ENCODE results near the gene OR8B4.
"Not testable (repeated sequence)": the region's sequence is repeated elsewhere in the genome, so short reads cannot be mapped to it uniquely, and the experiment has no call there.

The OR8B4 gene, protein sequence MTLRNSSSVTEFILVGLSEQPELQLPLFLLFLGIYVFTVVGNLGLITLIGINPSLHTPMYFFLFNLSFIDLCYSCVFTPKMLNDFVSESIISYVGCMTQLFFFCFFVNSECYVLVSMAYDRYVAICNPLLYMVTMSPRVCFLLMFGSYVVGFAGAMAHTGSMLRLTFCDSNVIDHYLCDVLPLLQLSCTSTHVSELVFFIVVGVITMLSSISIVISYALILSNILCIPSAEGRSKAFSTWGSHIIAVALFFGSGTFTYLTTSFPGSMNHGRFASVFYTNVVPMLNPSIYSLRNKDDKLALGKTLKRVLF

DNA sequence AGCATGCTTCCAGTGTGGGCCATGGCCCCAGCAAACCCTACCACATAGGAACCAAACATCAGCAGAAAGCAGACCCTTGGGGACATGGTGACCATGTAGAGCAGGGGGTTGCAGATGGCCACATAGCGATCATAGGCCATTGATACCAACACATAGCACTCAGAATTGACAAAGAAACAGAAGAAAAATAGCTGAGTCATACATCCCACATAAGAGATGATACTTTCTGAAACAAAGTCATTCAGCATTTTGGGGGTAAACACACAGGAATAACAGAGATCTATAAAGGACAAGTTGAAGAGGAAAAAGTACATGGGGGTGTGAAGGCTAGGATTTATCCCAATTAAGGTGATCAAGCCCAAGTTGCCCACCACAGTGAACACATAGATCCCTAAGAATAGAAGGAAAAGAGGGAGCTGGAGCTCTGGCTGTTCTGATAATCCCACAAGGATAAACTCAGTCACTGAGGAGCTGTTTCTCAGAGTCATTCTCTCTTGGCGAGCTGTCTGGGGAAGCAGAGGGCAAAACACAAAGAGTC lies at the start of gene OR8B4:
Gene OR8B4 (minus strand): TSS at position 488 of the 538 bp plus-strand sequence. CDS start 0 bp downstream, at position 488.
- Mint-ChIP-seq H3K9me3 (peaks cover 7% of the 10 kb centered on the region), H3K27ac (no peak within 1 kb of the TSS), H3K4me3 (no peak within 1 kb of the TSS), H3K27me3 (peaks cover 12% of the 10 kb centered on the region), H3K36me3 (ENCODE audit: low read depth) (no peaks in the 10 kb centered on the region), H3K4me1 (no peaks in the 10 kb centered on the region)
- ATAC-seq (no peak), DNase-seq (no peak)

DNA sequence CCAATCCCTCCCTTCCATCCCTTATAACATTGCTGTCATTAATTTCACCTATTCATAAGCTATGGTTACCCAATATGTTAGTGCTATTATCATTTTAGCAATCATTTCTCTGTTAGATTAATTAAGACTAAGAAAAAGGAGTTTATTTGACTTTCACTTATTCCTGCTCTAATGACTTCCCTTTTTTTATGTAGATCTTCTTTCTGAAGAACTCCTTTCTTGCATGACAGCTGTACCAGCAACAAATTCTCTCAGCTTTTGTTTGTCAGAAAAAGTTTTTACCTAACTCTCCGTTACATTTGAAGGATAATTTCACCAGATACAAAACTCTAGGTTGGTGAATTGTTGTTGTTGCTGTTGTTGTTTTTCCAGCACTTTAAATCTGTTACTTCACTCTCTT lies 49.4 kb upstream of the OR8B4 start:
- Mint-ChIP-seq H3K27me3 (peaks cover 7% of the 10 kb centered on the region), H3K4me3 (no peak overlapping the region), H3K27ac (no peak overlapping the region), H3K4me1 (no peaks in the 10 kb centered on the region), H3K36me3 (ENCODE audit: low read depth) (no peaks in the 10 kb centered on the region), H3K9me3 (no peaks in the 10 kb centered on the region)
- DNase-seq (no peak), ATAC-seq (no peak)

DNA sequence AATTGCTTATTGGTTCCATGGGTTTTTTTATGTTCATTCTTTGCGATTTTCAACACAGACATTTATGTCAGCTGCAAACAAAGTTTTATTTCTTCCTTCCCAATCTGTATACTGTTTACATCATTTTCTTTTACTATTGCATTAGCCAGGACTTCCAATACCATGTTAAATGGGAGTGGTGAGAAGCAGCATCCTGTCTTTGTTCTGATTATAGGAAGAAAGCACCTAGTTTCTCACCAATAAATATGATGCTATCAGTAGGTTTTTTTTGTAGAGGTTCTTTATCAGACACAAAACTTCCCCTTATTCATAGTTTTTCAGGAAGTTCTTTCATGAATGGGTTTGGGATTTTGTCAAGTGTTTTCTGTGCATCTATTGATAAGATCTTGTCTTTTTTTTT lies 48.8 kb upstream of the OR8B4 start:
- Mint-ChIP-seq H3K27ac (no peak overlapping the region), H3K4me3 (no peak overlapping the region), H3K4me1 (no peaks in the 10 kb centered on the region), H3K36me3 (ENCODE audit: low read depth) (no peaks in the 10 kb centered on the region), H3K27me3 (peaks cover 7% of the 10 kb centered on the region), H3K9me3 (no peaks in the 10 kb centered on the region)
- no peak for DNase-seq
- no peak for ATAC-seq

DNA sequence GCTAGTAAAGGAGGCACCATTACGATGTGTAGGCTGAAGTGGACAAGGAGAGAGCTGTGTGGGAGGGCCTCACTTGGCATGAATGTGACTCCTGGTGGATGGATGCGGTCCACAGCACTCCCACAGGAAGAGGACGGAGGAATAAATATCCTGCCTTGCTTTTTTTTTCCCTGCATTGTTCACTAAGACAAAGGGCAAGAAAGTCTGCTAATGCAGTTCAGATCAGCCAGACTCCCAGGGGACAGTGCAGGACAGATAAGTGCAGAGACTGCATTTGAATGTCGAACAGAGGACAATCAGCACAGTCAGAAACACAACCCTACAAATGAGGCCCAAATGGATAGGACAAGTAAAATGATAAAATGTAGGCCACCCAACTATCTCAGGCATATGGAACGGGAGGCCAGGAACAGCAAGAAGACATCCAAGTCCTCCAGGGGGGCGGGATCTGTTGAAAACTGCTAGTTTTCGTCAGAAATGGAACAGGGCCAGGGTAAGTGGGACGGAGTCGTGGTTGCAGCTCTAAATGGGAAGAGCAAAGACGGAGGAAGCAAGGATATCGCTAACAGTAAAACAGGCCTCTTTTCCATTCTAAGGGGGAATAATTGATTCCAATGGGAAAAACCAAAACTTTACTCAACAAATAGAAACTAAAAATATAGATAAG lies 46.0 kb upstream of the OR8B4 start:
- DNase-seq (no peak), ATAC-seq (no peak)
- H3K4me3 Mint-ChIP-seq = no peak overlapping the region
- no peaks in the 10 kb centered on the region for H3K9me3 Mint-ChIP-seq
- H3K27me3 Mint-ChIP-seq = peaks cover 5% of the 10 kb centered on the region
- no peaks in the 10 kb centered on the region for H3K4me1 Mint-ChIP-seq
- no peaks in the 10 kb centered on the region for H3K36me3 Mint-ChIP-seq (ENCODE audit: low read depth)
- H3K27ac Mint-ChIP-seq = no peak overlapping the region

DNA sequence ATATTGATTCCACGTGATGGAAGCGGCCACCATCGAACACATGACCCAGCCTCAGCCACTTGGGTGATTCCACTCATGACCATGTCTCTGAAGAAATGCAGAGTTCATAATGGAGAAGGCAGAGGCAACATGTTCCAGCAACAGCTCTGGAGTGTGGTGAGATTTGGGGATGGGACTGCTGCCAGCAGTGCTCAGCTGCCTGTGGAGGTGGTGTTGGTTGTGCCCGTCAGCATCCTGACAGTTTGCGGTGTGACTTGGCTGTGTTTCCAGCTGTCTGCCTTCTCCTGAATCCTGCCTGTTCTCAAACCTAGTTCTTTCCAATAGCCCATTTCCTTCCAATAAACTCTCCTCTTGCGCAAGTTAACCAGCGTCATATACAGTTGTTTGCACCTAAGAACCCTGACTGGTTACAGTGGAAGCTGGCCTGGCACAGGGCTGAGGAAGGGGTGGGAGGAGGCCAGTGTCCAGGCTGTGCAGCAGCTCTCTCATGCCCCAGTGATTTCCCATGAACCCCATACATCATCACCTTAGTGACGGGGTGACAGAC lies 42.8 kb upstream of the OR8B4 start:
- H3K27me3 Mint-ChIP-seq = peaks cover 5% of the 10 kb centered on the region
- no peaks in the 10 kb centered on the region for H3K9me3 Mint-ChIP-seq
- DNase-seq = no peak
- no peaks in the 10 kb centered on the region for H3K36me3 Mint-ChIP-seq (ENCODE audit: low read depth)
- ATAC-seq = no peak
- H3K4me3 Mint-ChIP-seq = no peak overlapping the region
- no peak overlapping the region for H3K27ac Mint-ChIP-seq
- no peaks in the 10 kb centered on the region for H3K4me1 Mint-ChIP-seq

DNA sequence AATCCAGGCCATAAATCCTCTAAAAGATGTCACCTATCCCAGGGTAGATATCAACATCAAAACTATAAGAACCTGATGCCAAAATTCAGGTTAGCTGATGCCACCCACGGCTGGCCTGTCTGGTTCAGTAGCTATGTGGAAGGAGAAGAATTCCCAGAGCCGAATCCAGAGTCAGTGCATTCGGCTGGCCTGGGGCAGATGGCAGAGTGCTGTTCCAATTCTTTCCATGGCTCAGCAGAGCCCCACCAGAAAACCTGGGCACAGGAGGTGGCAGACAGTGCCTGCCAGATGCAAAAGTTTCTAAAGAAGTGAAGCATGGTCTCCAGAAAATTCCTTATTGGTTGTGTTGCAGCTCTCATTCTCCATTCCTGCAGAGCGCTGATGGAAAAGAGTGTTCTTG lies 40.7 kb upstream of the OR8B4 start:
- DNase-seq (no peak), ATAC-seq (no peak)
- Mint-ChIP-seq H3K27ac (no peak overlapping the region), H3K27me3 (peaks cover 5% of the 10 kb centered on the region), H3K36me3 (ENCODE audit: low read depth) (no peaks in the 10 kb centered on the region), H3K9me3 (no peaks in the 10 kb centered on the region), H3K4me1 (no peaks in the 10 kb centered on the region), H3K4me3 (no peak overlapping the region)

DNA sequence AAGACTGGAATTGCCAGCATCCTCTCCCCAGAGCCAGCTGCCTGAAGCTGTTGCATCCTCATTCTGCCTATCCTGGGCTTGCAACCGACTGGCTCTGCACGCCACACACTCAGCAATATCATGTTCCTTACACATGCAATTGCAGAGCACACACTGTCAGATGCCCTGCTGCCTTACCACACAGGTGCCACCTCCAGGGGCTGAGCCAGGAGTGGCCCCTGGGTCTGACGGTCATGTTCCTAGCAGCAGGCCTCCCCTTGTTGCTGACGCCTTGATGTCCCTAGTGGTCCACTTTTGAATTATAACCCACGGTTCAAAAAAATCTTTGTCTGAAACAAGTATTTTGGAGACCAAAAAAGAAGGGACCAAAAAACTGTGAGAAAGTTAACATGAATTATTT lies 39.3 kb upstream of the OR8B4 start:
- Mint-ChIP-seq H3K27me3 (peaks cover 5% of the 10 kb centered on the region), H3K9me3 (no peaks in the 10 kb centered on the region), H3K27ac (no peak overlapping the region), H3K4me3 (no peak overlapping the region), H3K36me3 (ENCODE audit: low read depth) (no peaks in the 10 kb centered on the region), H3K4me1 (no peaks in the 10 kb centered on the region)
- ATAC-seq (no peak), DNase-seq (no peak)

DNA sequence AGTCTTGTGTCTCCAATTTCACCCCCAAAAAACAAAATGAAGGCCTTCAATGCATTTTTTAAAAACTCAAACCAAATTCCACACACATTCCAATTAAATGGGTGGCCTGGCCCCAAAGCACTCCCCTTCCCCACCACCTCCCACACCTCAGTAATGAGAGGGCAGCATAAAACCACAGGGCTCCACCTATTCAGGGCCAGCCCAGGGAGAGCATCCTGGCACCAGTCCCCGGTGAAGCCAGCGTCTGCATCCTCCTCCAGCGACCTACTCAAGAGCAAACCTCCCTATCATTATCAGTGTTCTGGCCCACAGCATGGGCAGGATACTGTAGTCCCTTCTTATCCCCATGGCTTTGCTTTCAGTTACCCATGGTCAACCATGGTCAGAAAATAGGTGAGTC lies 38.7 kb upstream of the OR8B4 start:
- DNase-seq (no peak), ATAC-seq (no peak)
- no peak overlapping the region for H3K27ac Mint-ChIP-seq
- no peaks in the 10 kb centered on the region for H3K4me1 Mint-ChIP-seq
- H3K36me3 Mint-ChIP-seq (ENCODE audit: low read depth) = no peaks in the 10 kb centered on the region
- no peaks in the 10 kb centered on the region for H3K9me3 Mint-ChIP-seq
- peaks cover 5% of the 10 kb centered on the region for H3K27me3 Mint-ChIP-seq
- no peak overlapping the region for H3K4me3 Mint-ChIP-seq

DNA sequence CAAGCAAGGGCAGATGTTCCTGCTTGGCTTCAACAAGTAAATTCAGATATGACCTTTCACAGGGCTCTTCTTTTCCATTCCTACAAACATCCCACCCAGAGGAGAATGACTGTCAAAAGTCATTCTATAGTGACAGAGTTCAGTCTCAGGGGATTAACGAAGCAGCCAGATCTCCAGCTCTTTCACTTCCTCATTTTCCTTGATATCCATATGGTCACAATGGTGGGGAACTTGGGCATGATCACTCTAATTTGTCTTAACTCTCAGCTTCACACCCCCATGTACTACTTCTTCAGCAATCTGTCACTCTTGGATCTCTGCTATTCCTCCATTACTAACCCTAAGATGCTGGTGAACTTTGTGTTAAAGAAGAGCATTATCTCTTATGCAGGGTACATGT lies 35.8 kb upstream of the OR8B4 start:
- H3K27ac Mint-ChIP-seq = no peak overlapping the region
- H3K27me3 Mint-ChIP-seq = peaks cover 3% of the 10 kb centered on the region
- H3K9me3 Mint-ChIP-seq = no peaks in the 10 kb centered on the region
- no peaks in the 10 kb centered on the region for H3K36me3 Mint-ChIP-seq (ENCODE audit: low read depth)
- no peak for ATAC-seq
- H3K4me1 Mint-ChIP-seq = no peaks in the 10 kb centered on the region
- H3K4me3 Mint-ChIP-seq = no peak overlapping the region
- no peak for DNase-seq

DNA sequence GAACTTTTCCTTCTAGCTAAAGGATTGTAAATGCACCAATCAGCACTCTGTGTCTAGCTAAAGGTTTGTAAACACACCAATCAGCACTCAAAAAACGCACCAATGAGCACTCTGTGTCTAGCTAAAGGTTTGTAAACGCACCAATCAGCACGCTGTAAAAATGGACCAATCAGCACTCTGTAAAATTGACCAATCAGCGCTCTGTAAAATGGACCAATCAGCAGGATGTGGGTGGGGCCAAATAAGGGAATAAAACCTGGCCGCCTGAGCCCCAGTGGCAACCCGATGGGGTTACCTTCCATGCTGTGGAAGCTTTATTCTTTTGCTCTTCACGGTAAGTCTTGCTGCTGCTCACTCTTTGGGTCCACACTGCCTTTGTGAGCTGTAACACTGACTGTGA lies 34.7 kb upstream of the OR8B4 start:
- DNase-seq; H3K36me3 Mint-ChIP-seq (ENCODE audit: low read depth); H3K4me1 Mint-ChIP-seq; H3K27ac Mint-ChIP-seq; H3K4me3 Mint-ChIP-seq; H3K27me3 Mint-ChIP-seq; H3K9me3 Mint-ChIP-seq; ATAC-seq: not testable (repeated sequence)

DNA sequence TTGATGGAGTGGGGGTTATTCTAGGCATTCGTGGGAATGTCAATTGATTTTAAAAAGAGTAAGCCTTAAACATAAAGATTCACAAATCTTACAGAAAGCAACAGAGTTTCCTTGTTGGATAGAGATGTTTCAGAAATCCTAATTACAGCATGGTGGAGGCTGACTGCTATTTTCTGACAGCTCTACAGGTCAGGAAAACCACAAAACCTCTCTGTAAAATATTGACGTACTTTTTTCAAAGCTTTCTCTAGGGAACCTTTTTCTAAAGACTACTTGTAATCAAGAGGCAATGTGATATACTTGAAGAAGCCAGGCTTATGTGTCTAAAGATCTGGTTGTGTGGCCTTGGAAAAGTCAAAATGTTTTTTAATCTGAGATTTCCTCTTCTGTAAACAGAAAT lies 29.9 kb upstream of the OR8B4 start:
- no peak for ATAC-seq
- H3K36me3 Mint-ChIP-seq (ENCODE audit: low read depth) = no peaks in the 10 kb centered on the region
- no peaks in the 10 kb centered on the region for H3K4me1 Mint-ChIP-seq
- peaks cover 6% of the 10 kb centered on the region for H3K9me3 Mint-ChIP-seq
- H3K4me3 Mint-ChIP-seq = no peak overlapping the region
- DNase-seq = no peak
- no peak overlapping the region for H3K27ac Mint-ChIP-seq
- H3K27me3 Mint-ChIP-seq = peaks cover 2% of the 10 kb centered on the region

DNA sequence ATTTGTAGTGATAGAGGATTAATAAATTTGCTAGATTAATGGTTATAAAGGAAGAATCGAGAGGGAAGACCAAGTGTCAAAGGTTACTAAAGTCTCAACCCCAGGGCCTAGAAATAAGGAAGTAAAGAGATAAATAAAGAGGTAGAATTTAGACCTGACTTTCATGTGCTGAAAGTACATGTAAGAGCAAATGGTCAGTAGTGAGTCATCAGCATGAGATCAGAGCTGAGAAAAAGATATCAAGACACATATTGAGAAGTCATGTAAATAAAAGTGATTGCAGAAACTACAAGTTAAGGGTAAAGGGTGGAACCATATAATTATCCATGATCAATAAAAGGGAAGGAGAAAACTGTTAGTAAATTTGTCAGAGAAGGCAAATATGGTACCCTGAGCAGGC lies 22.2 kb upstream of the OR8B4 start:
- no peak for DNase-seq

DNA sequence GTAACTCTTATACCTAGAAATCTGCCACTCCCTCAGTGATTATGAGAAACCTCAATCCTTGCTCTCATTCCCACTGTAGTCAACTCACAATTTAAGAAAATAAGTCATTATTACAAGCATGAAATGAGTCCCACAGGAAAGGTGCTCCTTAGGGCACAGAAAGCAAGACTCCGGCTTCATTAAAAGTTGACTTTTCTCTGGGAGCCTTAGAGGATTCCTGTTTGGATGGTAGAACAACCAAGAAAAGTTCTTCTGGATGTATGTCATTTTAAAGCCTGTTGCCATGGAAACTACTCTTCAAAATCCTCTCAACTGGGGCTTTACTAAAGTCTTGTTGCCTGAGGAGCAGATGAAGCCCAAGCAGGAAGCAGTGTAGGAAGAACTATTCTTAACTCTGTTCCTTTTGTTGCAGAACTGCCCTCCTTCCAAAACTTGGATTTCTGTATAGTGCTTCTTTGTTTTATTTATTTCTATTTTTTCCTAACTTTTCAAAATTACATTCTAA lies 21.0 kb upstream of the OR8B4 start, which contains the start of gene OR8B8:
Gene OR8B8 (minus strand): TSS at position 51 of the 505 bp plus-strand sequence. CDS start 4,611 bp downstream, outside the sequence.
- H3K27ac Mint-ChIP-seq = no peak within 1 kb of the TSS
- H3K36me3 Mint-ChIP-seq (ENCODE audit: low read depth) = no peaks in the 10 kb centered on the region
- no peaks in the 10 kb centered on the region for H3K4me1 Mint-ChIP-seq

More for the DNA sequence above, 22.2 kb upstream of the OR8B4 start:
- peaks cover 6% of the 10 kb centered on the region for H3K9me3 Mint-ChIP-seq
- peaks cover 6% of the 10 kb centered on the region for H3K27me3 Mint-ChIP-seq
- no peak for ATAC-seq
- no peak overlapping the region for H3K27ac Mint-ChIP-seq
- H3K36me3 Mint-ChIP-seq (ENCODE audit: low read depth) = no peaks in the 10 kb centered on the region
- no peak overlapping the region for H3K4me3 Mint-ChIP-seq
- no peaks in the 10 kb centered on the region for H3K4me1 Mint-ChIP-seq

DNA sequence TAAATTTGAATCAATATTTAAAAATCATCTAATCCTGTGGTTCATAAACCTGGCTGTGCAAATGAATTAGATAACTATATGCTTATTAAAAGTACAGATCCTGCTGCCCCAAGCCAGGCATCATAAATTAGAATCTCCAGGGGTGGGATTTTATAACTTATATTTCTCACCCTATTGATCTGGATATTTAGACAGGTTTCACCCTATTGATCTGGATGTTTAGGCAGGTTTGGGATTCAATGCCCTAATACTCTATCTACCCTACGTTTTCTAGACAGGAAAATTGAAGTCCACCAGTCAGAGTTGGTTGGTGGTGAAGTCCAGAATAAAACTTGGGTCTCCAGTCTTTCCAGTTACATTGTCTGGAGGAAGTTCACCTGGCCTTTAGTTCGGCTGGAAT lies 18.2 kb upstream of the OR8B4 start:
- no peak overlapping the region for H3K4me3 Mint-ChIP-seq
- H3K27ac Mint-ChIP-seq = no peak overlapping the region
- no peaks in the 10 kb centered on the region for H3K9me3 Mint-ChIP-seq
- DNase-seq (no peak), ATAC-seq (no peak)
- H3K36me3 Mint-ChIP-seq (ENCODE audit: low read depth) = no peaks in the 10 kb centered on the region
- no peaks in the 10 kb centered on the region for H3K4me1 Mint-ChIP-seq
- H3K27me3 Mint-ChIP-seq = peaks cover 6% of the 10 kb centered on the region

More for the DNA sequence above, 21.0 kb upstream of the OR8B4 start, which contains the start of gene OR8B8:
- DNase-seq (no peak), ATAC-seq (no peak)
- Mint-ChIP-seq H3K4me3 (no peak within 1 kb of the TSS), H3K27me3 (peaks cover 4% of the 10 kb centered on the region), H3K9me3 (no peaks in the 10 kb centered on the region)

DNA sequence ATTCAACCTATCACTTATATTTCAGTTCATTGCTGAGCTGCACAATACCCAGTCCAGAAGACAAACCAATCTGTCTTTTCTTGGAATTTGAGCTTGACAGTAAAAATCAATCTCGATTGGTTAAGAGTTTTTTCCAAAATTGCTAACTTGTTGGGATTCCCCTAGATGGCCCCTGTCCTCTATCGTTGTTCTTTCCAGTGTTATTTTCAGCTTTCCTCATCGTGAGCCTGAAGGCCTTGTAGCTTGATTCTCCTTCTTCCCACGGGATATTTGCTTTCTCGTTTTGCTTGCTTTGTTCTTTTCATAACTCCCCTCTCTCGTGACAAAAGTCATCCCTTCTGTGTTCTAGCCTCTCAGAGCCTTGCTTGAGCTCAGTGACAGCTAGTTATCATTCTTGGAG lies 17.8 kb upstream of the OR8B4 start:
- ATAC-seq (no peak), DNase-seq (no peak)
- H3K27ac Mint-ChIP-seq = no peak overlapping the region
- peaks cover 6% of the 10 kb centered on the region for H3K27me3 Mint-ChIP-seq
- no peaks in the 10 kb centered on the region for H3K4me1 Mint-ChIP-seq
- H3K4me3 Mint-ChIP-seq = no peak overlapping the region
- no peaks in the 10 kb centered on the region for H3K9me3 Mint-ChIP-seq
- no peaks in the 10 kb centered on the region for H3K36me3 Mint-ChIP-seq (ENCODE audit: low read depth)

Measured in activated naive CD8-positive, alpha-beta T cell treated with anti-CD3 and anti-CD28 coated beads, Interleukin-2, amount 50 U/mL, for 24 hours (primary cell).